ENCODE measurements around the gene UAP1. TPM values are rescaled to one million over a fixed set of nuclear protein-coding genes. Genes with fewer than 3 reads are reported as not detected.
A peak's percentile ranks its signal among the peaks of the same experiment; 100 is the strongest.

Gene UAP1
- total RNA-seq, 2 experiments from 2014 or later: 30.0 to 41.2 TPM

- ChIA-PET POLR2A (no interaction called here), CTCF (ENCODE audit: unreplicated experiment) (no interaction called here)
- no peaks in the 10 kb centered on the region for H3K36me3 ChIP-seq (ENCODE audit: insufficient read depth, low read length)
- no peaks in the 10 kb centered on the region for H3K9me3 ChIP-seq (ENCODE audit: low read length)
- H3K9me2 ChIP-seq (ENCODE audit: insufficient read depth, low read length): no peaks in the 10 kb centered on the region
- DNase-seq (ENCODE audit: low spot score): no peak
- H2AFZ ChIP-seq (ENCODE audit: low read length): no peak overlapping the region
- intact Hi-C loops (cut with micrococcal nuclease; ENCODE audit: unreplicated experiment): no loop called here
- TF ChIP-seq CTCF (conservative IDR thresholded peaks at IDR 0.05; ENCODE audit: low read length): no peak
- H4K20me1 ChIP-seq (ENCODE audit: insufficient read depth, low read length): no peaks in the 10 kb centered on the region
- H3K4me2 ChIP-seq (ENCODE audit: low read length): no peak overlapping the region
- no peaks in the 10 kb centered on the region for H3K79me2 ChIP-seq (ENCODE audit: insufficient read depth, low read depth, low read length)
- no peak overlapping the region for H3K27ac ChIP-seq (ENCODE audit: low read depth, low read length, poor library complexity, severe bottlenecking)
- H3K4me1 ChIP-seq (ENCODE audit: insufficient read depth, low read length, poor library complexity, severe bottlenecking): no peaks in the 10 kb centered on the region
- no peak overlapping the region for H3K4me3 ChIP-seq (ENCODE audit: low read depth, low read length, poor library complexity, severe bottlenecking)
- BruUV-seq (replicated peaks): no TSS peak
Observed at GRCh38 chr1:162635418-162635817, 73.9 kb downstream of the UAP1 start.

- no peaks in the 10 kb centered on the region for H3K9me3 ChIP-seq (ENCODE audit: low read length)
- ChIA-PET POLR2A (interaction anchor here (1.1 kb wide), 1 partner anchor 12 kb away, joined by 3 read pairs; no protein-coding TSS in a partner anchor), CTCF (ENCODE audit: unreplicated experiment) (no interaction called here)
- H3K4me2 ChIP-seq (ENCODE audit: low read length): no peak overlapping the region
- no peak overlapping the region for H3K27ac ChIP-seq (ENCODE audit: low read depth, low read length, poor library complexity, severe bottlenecking)
- TF ChIP-seq EZH2phosphoT487 (IDR thresholded peaks at IDR 0.05; ENCODE audit: borderline replicate concordance, low read depth, low read length): no peak
- no peak for TF ChIP-seq CTCF (conservative IDR thresholded peaks at IDR 0.05; ENCODE audit: low read length)
- intact Hi-C loops (cut with micrococcal nuclease; ENCODE audit: unreplicated experiment): no loop called here
- H4K20me1 ChIP-seq (ENCODE audit: insufficient read depth, low read length): no peaks in the 10 kb centered on the region
- H3K36me3 ChIP-seq (ENCODE audit: insufficient read depth, low read length): no peaks in the 10 kb centered on the region
- peak; percentile 3 for DNase-seq (ENCODE audit: low spot score)
- H2AFZ ChIP-seq (ENCODE audit: low read length): no peak overlapping the region
- no TSS peak for BruUV-seq (replicated peaks)
- no peaks in the 10 kb centered on the region for H3K79me2 ChIP-seq (ENCODE audit: insufficient read depth, low read depth, low read length)
- no peaks in the 10 kb centered on the region for H3K4me1 ChIP-seq (ENCODE audit: insufficient read depth, low read length, poor library complexity, severe bottlenecking)
- no peaks in the 10 kb centered on the region for H3K9me2 ChIP-seq (ENCODE audit: insufficient read depth, low read length)
- no peak overlapping the region for H3K4me3 ChIP-seq (ENCODE audit: low read depth, low read length, poor library complexity, severe bottlenecking)
Observed at GRCh38 chr1:162639718-162640117, 78.2 kb downstream of the UAP1 start.

- intact Hi-C loops (cut with micrococcal nuclease; ENCODE audit: unreplicated experiment): no loop called here
- ChIA-PET CTCF (ENCODE audit: unreplicated experiment) (interaction anchor here (0.5 kb wide), 1 partner anchor 142 kb away, joined by 4 read pairs; no protein-coding TSS in a partner anchor), POLR2A (no interaction called here)
- Histone ChIP-seq H4K20me1 (ENCODE audit: insufficient read depth, low read length) (no peaks in the 10 kb centered on the region), H3K79me2 (ENCODE audit: insufficient read depth, low read depth, low read length) (no peaks in the 10 kb centered on the region), H2AFZ (ENCODE audit: low read length) (no peak overlapping the region), H3K4me3 (ENCODE audit: low read depth, low read length, poor library complexity, severe bottlenecking) (no peak overlapping the region), H3K4me2 (ENCODE audit: low read length) (no peak overlapping the region), H3K9me3 (ENCODE audit: low read length) (no peaks in the 10 kb centered on the region), H3K36me3 (ENCODE audit: insufficient read depth, low read length) (no peaks in the 10 kb centered on the region), H3K27ac (ENCODE audit: low read depth, low read length, poor library complexity, severe bottlenecking) (no peak overlapping the region), H3K9me2 (ENCODE audit: insufficient read depth, low read length) (no peaks in the 10 kb centered on the region), H3K4me1 (ENCODE audit: insufficient read depth, low read length, poor library complexity, severe bottlenecking) (no peaks in the 10 kb centered on the region)
- no peak for DNase-seq (ENCODE audit: low spot score)
- TF ChIP-seq EZH2phosphoT487 (IDR thresholded peaks at IDR 0.05; ENCODE audit: borderline replicate concordance, low read depth, low read length) (no peak), CTCF (conservative IDR thresholded peaks at IDR 0.05; ENCODE audit: low read length) (no peak)
- BruUV-seq (replicated peaks): no TSS peak
Observed at GRCh38 chr1:162641114-162641513, 79.6 kb downstream of the UAP1 start.

Measured in OCI-LY7 (cell line).